Esophagus squamous epithelium (tissue), 5 donors: Measurements from ENCODE around the gene AHI1. TPM values are rescaled to one million over a fixed set of nuclear protein-coding genes. Genes with fewer than 3 reads are reported as not detected.

Experiments
- DNase-seq: peaks from one replicate; lab custom pipeline; 2025; lab: John Stamatoyannopoulos, UW
- H3K27ac ChIP-seq, 4 donors: fragments of 200-600 bp; sonication (generic); one replicate each; pipeline ENCODE4 v1.5.1; 2016 to 2019; ENCODE audit warnings: mild to moderate bottlenecking in 1 of 4
- H3K27me3 ChIP-seq, 4 donors: fragments of 200-600 bp; sonication (generic); 1 replicate in 3 of 4; 2 replicates in 1 of 4; pipeline versions ENCODE4 v1.5.1 to v1.6.0; 2017 to 2021; ENCODE audit warnings: antibody characterized with exemption in 1 of 4
- H3K36me3 ChIP-seq, 3 donors: fragments of 200-600 bp; sonication (generic); one replicate each; pipeline ENCODE4 v1.5.1; 2016 to 2019
- H3K4me1 ChIP-seq, 3 donors: fragments of 200-600 bp; sonication (generic); one replicate each; pipeline ENCODE4 v1.5.1; 2017 to 2019
- H3K4me3 ChIP-seq, 4 donors: fragments of 200-600 bp; sonication (generic); 1 replicate in 3 of 4; 2 replicates in 1 of 4; pipeline ENCODE4 v1.5.1; 2016 to 2019; ENCODE audit warnings: mild to moderate bottlenecking in 2 of 4, moderate library complexity in 1 of 4
- H3K9me3 ChIP-seq, 3 donors: fragments of 200-600 bp; sonication (generic); one replicate each; pipeline ENCODE4 v1.5.1; 2016 to 2019
- POLR2A ChIP-seq, 4 donors: fragments of 450-650 bp; IDR thresholded peaks; one replicate each; pipeline ENCODE4 v1.6.1; 2017; ENCODE audit warnings: antibody characterized with exemption in 4 of 4, mild to moderate bottlenecking in 4 of 4, moderate library complexity in 3 of 4
- WGBS, 2 donors: methylation state at CpG; one replicate each; pipeline ENCODE4 v1.1.5; 2018; 5-methylcytosine and 5-hydroxymethylcytosine counted together
- intact Hi-C: fragments of 100-400 bp; cut with DNase I; formaldehyde crosslinking; loops from one replicate; pipeline ENCODE4 v1.15.0; 2022
- total RNA-seq, 4 donors: library from RNA; depleted of rRNA; stranded (reverse); fragments of >200 nt; gene quantifications; one replicate each; pipeline ENCODE4 v1.1.0, GENCODE V29; 2016
- TF ChIP-seq, protein P1 (sequence below), 6 experiments: fragments of 450-650 bp in 4 of 6; fragments of 200-600 bp in 2 of 6; sonication (generic) in 2 of 6; IDR thresholded peaks; one replicate each; pipeline ENCODE4 v1.5.1; 2016 to 2019; ENCODE audit warnings: antibody characterized with exemption in 6 of 6, mild to moderate bottlenecking in 4 of 6, moderate library complexity in 4 of 6
- donor health status: DM: yes; HTN: yes; CAD: no.

Gene AHI1
- total RNA-seq, 4 donors from 2014 or later = 4.5 to 24.2 (median 7.6) TPM

DNA sequence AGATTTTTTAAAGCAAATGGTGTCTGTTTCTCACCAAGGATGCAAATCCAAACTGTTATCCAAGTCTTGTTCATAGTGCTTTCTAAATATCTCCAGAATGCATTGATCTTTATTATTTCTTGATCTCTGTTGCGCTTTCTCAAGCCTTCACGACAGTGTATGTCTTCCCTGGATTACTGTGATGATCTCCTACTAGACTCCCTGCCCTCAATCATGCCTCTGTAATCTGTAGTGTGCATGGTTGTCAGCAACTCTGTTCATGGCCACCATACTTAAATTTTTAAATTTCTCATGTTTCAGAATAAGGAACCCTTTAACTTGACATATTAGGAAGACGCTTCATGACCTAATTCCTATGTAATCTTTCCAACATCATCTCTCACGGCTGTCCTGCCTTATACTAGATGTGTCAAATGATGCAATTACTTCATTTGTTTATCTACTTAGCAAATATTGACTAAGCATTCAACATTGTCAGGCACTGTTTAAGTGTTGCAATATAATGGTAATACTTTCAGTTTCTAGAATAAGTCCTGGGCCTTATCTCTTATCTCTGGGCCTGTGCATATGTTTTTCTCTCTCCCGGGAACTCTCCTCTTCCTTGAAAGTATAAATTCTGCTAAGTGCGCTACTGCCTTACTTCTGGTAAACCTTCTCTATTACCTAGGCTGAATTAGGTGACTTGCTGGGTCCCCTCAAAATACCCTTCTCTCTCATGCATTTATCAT lies 25.6 kb upstream of the AHI1 start:
- Histone ChIP-seq H3K4me1 (no peaks in the 10 kb centered on the region), H3K4me3 (no peak overlapping the region), H3K27me3 (no peaks in the 10 kb centered on the region), H3K9me3 (no peaks in the 10 kb centered on the region), H3K36me3 (no peaks in the 10 kb centered on the region), H3K27ac (no peak overlapping the region)
- no peak for DNase-seq
- WGBS, 2 donors = 79% methylated on average over 6 of the region's 6 CpGs
- TF ChIP-seq, protein P1, sequence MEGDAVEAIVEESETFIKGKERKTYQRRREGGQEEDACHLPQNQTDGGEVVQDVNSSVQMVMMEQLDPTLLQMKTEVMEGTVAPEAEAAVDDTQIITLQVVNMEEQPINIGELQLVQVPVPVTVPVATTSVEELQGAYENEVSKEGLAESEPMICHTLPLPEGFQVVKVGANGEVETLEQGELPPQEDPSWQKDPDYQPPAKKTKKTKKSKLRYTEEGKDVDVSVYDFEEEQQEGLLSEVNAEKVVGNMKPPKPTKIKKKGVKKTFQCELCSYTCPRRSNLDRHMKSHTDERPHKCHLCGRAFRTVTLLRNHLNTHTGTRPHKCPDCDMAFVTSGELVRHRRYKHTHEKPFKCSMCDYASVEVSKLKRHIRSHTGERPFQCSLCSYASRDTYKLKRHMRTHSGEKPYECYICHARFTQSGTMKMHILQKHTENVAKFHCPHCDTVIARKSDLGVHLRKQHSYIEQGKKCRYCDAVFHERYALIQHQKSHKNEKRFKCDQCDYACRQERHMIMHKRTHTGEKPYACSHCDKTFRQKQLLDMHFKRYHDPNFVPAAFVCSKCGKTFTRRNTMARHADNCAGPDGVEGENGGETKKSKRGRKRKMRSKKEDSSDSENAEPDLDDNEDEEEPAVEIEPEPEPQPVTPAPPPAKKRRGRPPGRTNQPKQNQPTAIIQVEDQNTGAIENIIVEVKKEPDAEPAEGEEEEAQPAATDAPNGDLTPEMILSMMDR (IDR thresholded peaks at IDR 0.05) = no peak
- no peak for TF ChIP-seq POLR2A (IDR thresholded peaks at IDR 0.05)
- intact Hi-C loops = no loop called here

DNA sequence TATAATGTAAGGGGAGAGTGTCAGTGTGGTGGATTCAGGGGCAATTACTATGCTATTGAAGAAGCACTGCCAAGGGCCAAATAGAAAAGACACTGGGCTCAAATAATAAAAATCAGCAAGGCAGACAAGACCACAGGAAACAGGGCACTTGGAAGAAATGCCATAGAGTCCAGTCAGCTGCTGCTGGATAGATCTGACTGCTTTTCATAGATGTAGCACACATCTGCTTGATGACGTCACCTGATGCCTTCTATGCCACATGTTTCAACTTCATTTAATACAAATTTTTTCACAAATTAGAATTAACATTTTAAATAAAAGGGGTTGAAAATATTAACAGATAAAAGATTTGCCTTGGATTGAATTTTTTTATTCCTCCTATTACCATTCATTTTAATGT lies 23.9 kb upstream of the AHI1 start:
- H3K27me3 ChIP-seq = no peaks in the 10 kb centered on the region
- H3K4me1 ChIP-seq = no peaks in the 10 kb centered on the region
- DNase-seq = no peak
- TF ChIP-seq, protein P1 (IDR thresholded peaks at IDR 0.05) = no peak
- TF ChIP-seq POLR2A (IDR thresholded peaks at IDR 0.05) = no peak
- intact Hi-C loops = no loop called here
- no peaks in the 10 kb centered on the region for H3K9me3 ChIP-seq
- H3K4me3 ChIP-seq = no peak overlapping the region
- WGBS, 2 donors = 42 to 86% methylated on average over 1 of the region's 1 CpG
- H3K27ac ChIP-seq = no peak overlapping the region
- no peaks in the 10 kb centered on the region for H3K36me3 ChIP-seq

DNA sequence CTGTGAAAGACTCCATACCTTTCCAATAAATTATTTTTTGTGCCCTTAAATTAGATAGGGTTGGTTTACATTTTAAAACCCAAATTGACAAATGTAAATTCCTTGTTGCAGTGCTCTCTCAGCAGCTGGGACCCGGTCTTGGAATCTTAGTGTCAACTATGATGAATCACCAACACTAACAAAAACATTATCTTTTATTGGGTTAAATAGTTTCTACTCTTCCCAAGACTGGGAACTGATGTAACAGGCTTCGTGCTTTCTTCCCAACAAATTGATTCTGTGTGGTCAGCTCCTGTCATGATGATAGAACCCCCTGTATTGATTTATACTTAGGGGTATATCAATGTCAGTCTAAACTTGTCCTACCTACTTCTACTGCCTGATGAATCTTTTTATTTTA lies 23.2 kb upstream of the AHI1 start:
- intact Hi-C loops = no loop called here
- no peaks in the 10 kb centered on the region for H3K9me3 ChIP-seq
- DNase-seq = no peak
- H3K27ac ChIP-seq = no peak overlapping the region
- no peak overlapping the region for H3K4me3 ChIP-seq
- no peaks in the 10 kb centered on the region for H3K27me3 ChIP-seq
- no peaks in the 10 kb centered on the region for H3K36me3 ChIP-seq
- TF ChIP-seq, protein P1 (IDR thresholded peaks at IDR 0.05) = no peak
- TF ChIP-seq POLR2A (IDR thresholded peaks at IDR 0.05) = no peak
- WGBS, 2 donors = 66 to 71% methylated on average over 2 of the region's 2 CpGs
- no peaks in the 10 kb centered on the region for H3K4me1 ChIP-seq

DNA sequence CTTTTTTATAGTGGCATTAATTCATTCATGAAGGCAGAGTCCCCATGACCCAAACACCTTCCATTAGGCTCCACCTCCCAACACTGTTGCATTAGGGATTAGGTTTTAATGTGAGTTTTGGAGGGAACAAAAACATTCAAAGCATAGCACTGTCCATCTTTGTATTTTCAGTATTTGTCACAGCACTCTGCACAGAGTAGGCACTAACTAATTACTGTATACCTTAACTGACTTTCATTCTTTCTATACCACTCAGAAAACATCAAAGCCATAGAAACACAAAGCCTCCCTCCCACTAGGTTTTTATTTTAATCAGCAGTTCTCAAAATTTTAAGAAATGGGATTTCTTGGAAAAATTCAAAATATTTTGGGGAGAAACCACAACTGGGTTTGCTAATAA lies 21.8 kb upstream of the AHI1 start:
- intact Hi-C loops = no loop called here
- H3K27me3 ChIP-seq = no peaks in the 10 kb centered on the region
- DNase-seq = no peak
- no peak overlapping the region for H3K27ac ChIP-seq
- TF ChIP-seq, protein P1 (IDR thresholded peaks at IDR 0.05) = no peak
- H3K4me1 ChIP-seq = no peaks in the 10 kb centered on the region
- no peaks in the 10 kb centered on the region for H3K36me3 ChIP-seq
- H3K9me3 ChIP-seq = no peaks in the 10 kb centered on the region
- H3K4me3 ChIP-seq = no peak overlapping the region

DNA sequence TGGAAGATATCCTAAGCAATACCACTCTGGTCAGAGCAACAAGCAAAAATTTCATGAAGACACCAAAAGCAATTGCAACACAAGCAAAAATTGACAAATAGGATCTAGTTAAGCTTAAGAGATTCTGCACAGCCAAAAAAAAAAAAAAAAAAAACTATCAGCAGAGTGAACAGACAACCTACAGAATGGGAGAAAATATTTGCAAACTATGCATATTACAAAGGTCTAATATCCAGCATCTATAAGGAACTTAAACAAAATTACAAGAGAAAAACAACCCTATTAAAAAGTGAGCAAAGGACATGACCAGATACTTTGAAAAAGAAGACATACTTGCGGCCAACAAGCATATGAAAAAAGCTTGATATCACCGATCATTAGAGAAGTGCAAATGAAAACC lies 20.0 kb upstream of the AHI1 start:
- Histone ChIP-seq H3K4me1 (no peaks in the 10 kb centered on the region), H3K4me3 (no peak overlapping the region), H3K27ac (no peak overlapping the region), H3K36me3 (no peaks in the 10 kb centered on the region), H3K27me3 (no peaks in the 10 kb centered on the region), H3K9me3 (no peaks in the 10 kb centered on the region)
- TF ChIP-seq POLR2A (IDR thresholded peaks at IDR 0.05) = no peak
- TF ChIP-seq, protein P1 (IDR thresholded peaks at IDR 0.05) = no peak
- 97% methylated on average over 2 of the region's 2 CpGs for WGBS, 2 donors
- intact Hi-C loops = no loop called here
- DNase-seq = no peak
